ENCODE data around the gene FAIM2. TPM values are rescaled to one million over a fixed set of nuclear protein-coding genes. Genes with fewer than 3 reads are reported as not detected.

Gene FAIM2
- total RNA-seq, 2 experiments from 2014 or later, result not detected

GRCh38 chr12:49920915-49921286 is 17.2 kb upstream of the FAIM2 start:
- peaks cover 4% of the 10 kb centered on the region for H3K27me3 Mint-ChIP-seq
- H3K9me3 Mint-ChIP-seq, result no peaks in the 10 kb centered on the region
- no peaks in the 10 kb centered on the region for H3K4me1 Mint-ChIP-seq (ENCODE audit: low read depth)
- no peaks in the 10 kb centered on the region for H3K9me3 ChIP-seq (ENCODE audit: control insufficient read depth in 1 of 2, insufficient read depth in 1 of 2, low read length in 2 of 2)
- no peaks in the 10 kb centered on the region for H3K4me1 ChIP-seq (ENCODE audit: insufficient read depth, low read length)
- TF ChIP-seq, protein P1, sequence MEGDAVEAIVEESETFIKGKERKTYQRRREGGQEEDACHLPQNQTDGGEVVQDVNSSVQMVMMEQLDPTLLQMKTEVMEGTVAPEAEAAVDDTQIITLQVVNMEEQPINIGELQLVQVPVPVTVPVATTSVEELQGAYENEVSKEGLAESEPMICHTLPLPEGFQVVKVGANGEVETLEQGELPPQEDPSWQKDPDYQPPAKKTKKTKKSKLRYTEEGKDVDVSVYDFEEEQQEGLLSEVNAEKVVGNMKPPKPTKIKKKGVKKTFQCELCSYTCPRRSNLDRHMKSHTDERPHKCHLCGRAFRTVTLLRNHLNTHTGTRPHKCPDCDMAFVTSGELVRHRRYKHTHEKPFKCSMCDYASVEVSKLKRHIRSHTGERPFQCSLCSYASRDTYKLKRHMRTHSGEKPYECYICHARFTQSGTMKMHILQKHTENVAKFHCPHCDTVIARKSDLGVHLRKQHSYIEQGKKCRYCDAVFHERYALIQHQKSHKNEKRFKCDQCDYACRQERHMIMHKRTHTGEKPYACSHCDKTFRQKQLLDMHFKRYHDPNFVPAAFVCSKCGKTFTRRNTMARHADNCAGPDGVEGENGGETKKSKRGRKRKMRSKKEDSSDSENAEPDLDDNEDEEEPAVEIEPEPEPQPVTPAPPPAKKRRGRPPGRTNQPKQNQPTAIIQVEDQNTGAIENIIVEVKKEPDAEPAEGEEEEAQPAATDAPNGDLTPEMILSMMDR (IDR thresholded peaks at IDR 0.05), result no peak
- DNase-seq, result no peak
- no peaks in the 10 kb centered on the region for H3K36me3 ChIP-seq (ENCODE audit: insufficient read depth, low read length)
- CTCF ChIA-PET, result no interaction called here
- H3K27ac ChIP-seq (ENCODE audit: low read depth in 1 of 2, low read length in 2 of 2), result no peak overlapping the region
- no peaks in the 10 kb centered on the region for H3K36me3 Mint-ChIP-seq (ENCODE audit: low read depth)
- H3K4me3 ChIP-seq (ENCODE audit: low read length), result no peak overlapping the region
- ATAC-seq (ENCODE audit: poor library complexity), result no peak
- H3K4me3 Mint-ChIP-seq, result no peak overlapping the region
- H3K27me3 ChIP-seq (ENCODE audit: control insufficient read depth in 1 of 2, insufficient read depth in 2 of 2, low read length in 2 of 2), result peaks cover 0 to 3% of the 10 kb centered on the region in 2 experiments
- H3K27ac Mint-ChIP-seq, result no peak overlapping the region
- POLR2A ChIA-PET, result no interaction called here
- intact Hi-C loops (cut with DNase I, micrococcal nuclease), result no loop called here

- DNase-seq, result no peak
- Histone ChIP-seq H3K4me1 (ENCODE audit: insufficient read depth, low read length) (no peaks in the 10 kb centered on the region), H3K36me3 (ENCODE audit: insufficient read depth, low read length) (no peaks in the 10 kb centered on the region), H3K9me3 (ENCODE audit: control insufficient read depth in 1 of 2, insufficient read depth in 1 of 2, low read length in 2 of 2) (no peaks in the 10 kb centered on the region), H3K4me3 (ENCODE audit: low read length) (no peak overlapping the region), H3K27me3 (ENCODE audit: control insufficient read depth in 1 of 2, insufficient read depth in 2 of 2, low read length in 2 of 2) (peaks cover 0 to 3% of the 10 kb centered on the region in 2 experiments), H3K27ac (ENCODE audit: low read depth in 1 of 2, low read length in 2 of 2) (no peak overlapping the region)
- no peak for ATAC-seq (ENCODE audit: poor library complexity)
- ChIA-PET POLR2A (no interaction called here), CTCF (interaction anchor here (0.9 kb wide), 1 partner anchor 25 kb away, joined by 3 read pairs; no protein-coding TSS in a partner anchor)
- no peaks in the 10 kb centered on the region for H3K9me3 Mint-ChIP-seq
- no peaks in the 10 kb centered on the region for H3K4me1 Mint-ChIP-seq (ENCODE audit: low read depth)
- H3K36me3 Mint-ChIP-seq (ENCODE audit: low read depth), result no peaks in the 10 kb centered on the region
- TF ChIP-seq, protein P1 (IDR thresholded peaks at IDR 0.05), result no peak
- H3K27me3 Mint-ChIP-seq, result peaks cover 4% of the 10 kb centered on the region
- H3K4me3 Mint-ChIP-seq, result no peak overlapping the region
- H3K27ac Mint-ChIP-seq, result no peak overlapping the region
- intact Hi-C loops (cut with DNase I, micrococcal nuclease), result no loop called here
These were observed 16.7 kb upstream of the FAIM2 start for GRCh38 chr12:49920241-49920914.

DNA sequence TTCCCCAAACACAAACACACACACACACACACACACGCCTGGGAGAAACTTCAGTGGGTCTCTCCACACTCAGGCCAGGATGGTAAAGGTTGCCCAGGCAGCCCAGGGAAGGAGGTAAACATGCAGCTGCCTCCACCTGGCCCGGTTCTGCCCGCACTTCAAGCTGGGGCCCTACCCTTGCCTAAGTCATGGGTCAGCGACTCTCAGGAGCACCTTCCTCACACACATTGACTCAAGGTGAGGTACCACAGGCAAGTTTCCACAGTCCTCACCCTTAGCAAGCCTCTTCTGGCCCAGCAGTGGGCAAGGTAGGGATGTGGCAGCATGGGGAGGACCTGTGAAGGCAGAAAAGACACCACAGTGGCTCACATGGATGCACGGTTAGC is 14.1 kb upstream of the FAIM2 start:
- TF ChIP-seq, protein P1 (IDR thresholded peaks at IDR 0.05), result no peak
- Mint-ChIP-seq H3K9me3 (no peaks in the 10 kb centered on the region), H3K36me3 (ENCODE audit: low read depth) (no peaks in the 10 kb centered on the region), H3K4me1 (ENCODE audit: low read depth) (no peaks in the 10 kb centered on the region), H3K4me3 (no peak overlapping the region), H3K27me3 (peaks cover 4% of the 10 kb centered on the region), H3K27ac (no peak overlapping the region)
- POLR2A ChIA-PET, result no interaction called here
- intact Hi-C loops (cut with DNase I, micrococcal nuclease), result no loop called here
- Histone ChIP-seq H3K27ac (ENCODE audit: low read depth in 1 of 2, low read length in 2 of 2) (no peak overlapping the region), H3K4me1 (ENCODE audit: insufficient read depth, low read length) (no peaks in the 10 kb centered on the region), H3K9me3 (ENCODE audit: control insufficient read depth in 1 of 2, insufficient read depth in 1 of 2, low read length in 2 of 2) (no peaks in the 10 kb centered on the region), H3K27me3 (ENCODE audit: control insufficient read depth in 1 of 2, insufficient read depth in 2 of 2, low read length in 2 of 2) (peaks cover 0 to 3% of the 10 kb centered on the region in 2 experiments), H3K36me3 (ENCODE audit: insufficient read depth, low read length) (no peaks in the 10 kb centered on the region), H3K4me3 (ENCODE audit: low read length) (no peak overlapping the region)
- no peak for ATAC-seq (ENCODE audit: poor library complexity)
- DNase-seq, result no peak
- CTCF ChIA-PET, result no interaction called here
